WERI-Rb-1 (cell line): Measurements from ENCODE around the gene HSPE1.
A peak's percentile ranks its signal among the peaks of the same experiment; 100 is the strongest.

Source experiments
- DNase-seq: peaks from one replicate; pipeline ENCODE4 v3.0.0-alpha.2; 2020
- H3K27ac ChIP-seq: fragments of 250-450 bp; sonication (Bioruptor Pico); 2 replicates; pipeline ENCODE4 v1.5.1; 2020; ENCODE audit warnings: mild to moderate bottlenecking, moderate library complexity
- H3K27me3 ChIP-seq: fragments of 250-450 bp; sonication (Bioruptor Pico); 2 replicates; pipeline ENCODE4 v1.5.1; 2021; ENCODE audit warnings: mild to moderate bottlenecking, low read depth, moderate library complexity; ENCODE audit not compliant: insufficient read depth, severe bottlenecking
- H3K36me3 ChIP-seq: fragments of 250-450 bp; sonication (Bioruptor Pico); 2 replicates; pipeline ENCODE4 v1.5.1; 2020; ENCODE audit warnings: mild to moderate bottlenecking, moderate library complexity
- H3K4me3 ChIP-seq: 2 replicates; pipeline ENCODE4 v1.5.1; 2011; ENCODE audit warnings: low read depth, mild to moderate bottlenecking, control low read depth, low read length
- H3K9me3 ChIP-seq: fragments of 250-450 bp; sonication (Bioruptor Pico); 2 replicates; pipeline ENCODE4 v1.5.1; 2021; ENCODE audit warnings: mild to moderate bottlenecking, moderate library complexity; ENCODE audit not compliant: severe bottlenecking
- CTCF ChIP-seq: IDR thresholded peaks from 2 replicates; pipeline ENCODE4 v1.5.1; 2011; ENCODE audit warnings: low read depth, mild to moderate bottlenecking, control low read depth, inconsistent platforms, low read length

HSPE1 gene

GRCh38 chr2:197495433-197496134, 4.6 kb upstream of the HSPE1 start:
- no peak for TF ChIP-seq CTCF
- peaks cover 90% of the 10 kb centered on the region for H3K36me3 ChIP-seq
- H3K9me3 ChIP-seq, result no peaks in the 10 kb centered on the region
- DNase-seq, result no peak
- no peaks in the 10 kb centered on the region for H3K27me3 ChIP-seq
- H3K4me3 ChIP-seq, result no peak overlapping the region
- H3K27ac ChIP-seq, result no peak overlapping the region

- TF ChIP-seq CTCF, result no peak
- H3K4me3 ChIP-seq, result no peak overlapping the region
- no peaks in the 10 kb centered on the region for H3K9me3 ChIP-seq
- no peak overlapping the region for H3K27ac ChIP-seq
- no peaks in the 10 kb centered on the region for H3K27me3 ChIP-seq
- DNase-seq, result no peak
- peaks cover 89% of the 10 kb centered on the region for H3K36me3 ChIP-seq
Observed at GRCh38 chr2:197496695-197497094, 3.5 kb upstream of the HSPE1 start.

- no peak for DNase-seq
- Histone ChIP-seq H3K9me3 (no peaks in the 10 kb centered on the region), H3K27ac (no peak overlapping the region), H3K4me3 (no peak overlapping the region; the same call in 1 of the 2 replicates), H3K27me3 (no peaks in the 10 kb centered on the region), H3K36me3 (peaks cover 89% of the 10 kb centered on the region)
- TF ChIP-seq CTCF, result no peak
Observed at GRCh38 chr2:197497326-197497725, 2.9 kb upstream of the HSPE1 start.

- no peaks in the 10 kb centered on the region for H3K27me3 ChIP-seq
- no peak for DNase-seq
- peak overlapping the region; percentile 95 for H3K27ac ChIP-seq
- no peaks in the 10 kb centered on the region for H3K9me3 ChIP-seq
- peaks cover 89% of the 10 kb centered on the region for H3K36me3 ChIP-seq
- peak overlapping the region; percentile 70 for H3K4me3 ChIP-seq
- no peak for TF ChIP-seq CTCF
Observed at GRCh38 chr2:197498235-197498936, 1.8 kb upstream of the HSPE1 start.

- Histone ChIP-seq H3K4me3 (peak overlapping the region; percentile 70), H3K27me3 (no peaks in the 10 kb centered on the region), H3K27ac (peak overlapping the region; percentile 95), H3K9me3 (no peaks in the 10 kb centered on the region), H3K36me3 (peaks cover 89% of the 10 kb centered on the region)
- no peak for TF ChIP-seq CTCF
- DNase-seq, result peak; percentile 47
Observed at GRCh38 chr2:197498937-197499593, 1.1 kb upstream of the HSPE1 start.
